Endothelial cell of umbilical vein (primary cell): Measurements from ENCODE around the gene UCP3. TPM values are rescaled to one million over a fixed set of nuclear protein-coding genes. Genes with fewer than 3 reads are reported as not detected.

Experiments
- BruUV-seq: library from RNA; stranded (reverse); fragments of 400-500 nt; replicated peaks from 2 replicates; lab custom pipeline; 2021; lab: Mats Ljungman, UMichigan
- CTCF ChIA-PET: fragments of 300-600, 350-600 bp; sonication (Branson Sonifier 250); formaldehyde crosslinking; loops from one replicate; lab custom pipeline; 2021; ENCODE audit warnings: antibody characterized with exemption, inconsistent platforms; lab: Charles Lee
- POLR2A ChIA-PET: fragments of 300-600, 350-600 bp; sonication (Branson Sonifier 250); formaldehyde crosslinking; loops from one replicate; lab custom pipeline; 2021; ENCODE audit warnings: antibody characterized with exemption, inconsistent platforms; lab: Charles Lee
- DNase-seq: peaks from one replicate; pipeline ENCODE4 v3.0.0-alpha.2; 2011; ENCODE audit warnings: low read depth, low spot score
- FAIRE-seq: peaks from 2 replicates; lab custom pipeline; 2011; peaks lifted over from hg19 to GRCh38; lab: Jason Lieb, UNC
- H2AFZ ChIP-seq: 2 replicates; pipeline ENCODE4 v1.6.0; 2012; ENCODE audit warnings: low read depth, low read length, control low read depth, inconsistent platforms
- H3K27ac ChIP-seq: 2 replicates; pipeline ENCODE4 v1.5.1; 2011; ENCODE audit warnings: low read depth, mild to moderate bottlenecking, control low read depth, low read length, moderate library complexity; ENCODE audit not compliant: insufficient read depth
- H3K27me3 ChIP-seq, 2 experiments: 2 replicates each; pipeline versions ENCODE4 v1.6.0 to v1.6.1; 2011; ENCODE audit warnings: low read length in 2 of 2, mixed read lengths in 1 of 2; ENCODE audit not compliant: control insufficient read depth in 2 of 2, insufficient read depth in 2 of 2
- H3K36me3 ChIP-seq, 2 experiments: 2 replicates in 1 of 2; 3 replicates in 1 of 2; pipeline ENCODE4 v1.5.1; 2011; ENCODE audit warnings: low read length in 2 of 2, mild to moderate bottlenecking in 1 of 2, moderate library complexity in 1 of 2; ENCODE audit not compliant: control insufficient read depth in 2 of 2, insufficient read depth in 2 of 2; ENCODE audit errors: extremely low read depth in 1 of 2
- H3K4me1 ChIP-seq: 3 replicates; pipeline ENCODE4 v1.5.1; 2011; ENCODE audit warnings: mild to moderate bottlenecking, low read length; ENCODE audit not compliant: control insufficient read depth, insufficient read depth; ENCODE audit errors: extremely low read depth
- H3K4me2 ChIP-seq: 2 replicates; pipeline ENCODE4 v1.6.1; 2011; ENCODE audit warnings: low read length, control low read depth, mixed read lengths; ENCODE audit not compliant: insufficient read depth
- H3K4me3 ChIP-seq, 3 experiments: fragments of 200-600 bp in 1 of 3; sonication (generic), shearing (Covaris generic) in 1 of 3; replicated peaks in 1 of 3; 2 replicates each; pipeline ENCODE4 v1.5.1; 2011 to 2016; ENCODE audit warnings: control low read depth in 3 of 3, low read length in 3 of 3, mild to moderate bottlenecking in 2 of 3, inconsistent platforms in 1 of 3, low read depth in 1 of 3, moderate library complexity in 1 of 3; ENCODE audit not compliant: insufficient read depth in 1 of 3
- H3K79me2 ChIP-seq: 2 replicates; pipeline ENCODE4 v1.6.0; 2012; ENCODE audit warnings: low read length, inconsistent platforms; ENCODE audit not compliant: control insufficient read depth, insufficient read depth
- H3K9ac ChIP-seq: replicated peaks from 2 replicates; pipeline ENCODE3; 2011; ENCODE audit warnings: low read length, control low read depth; ENCODE audit not compliant: insufficient read depth; ENCODE audit errors: extremely low read depth
- H3K9me1 ChIP-seq: replicated peaks from 3 replicates; pipeline ENCODE4 v1.6.0; 2011; ENCODE audit warnings: mild to moderate bottlenecking, low read length; ENCODE audit not compliant: control insufficient read depth, insufficient read depth; ENCODE audit errors: extremely low read depth
- H3K9me3 ChIP-seq: replicated peaks from 2 replicates; pipeline ENCODE4 v1.5.1; 2012; ENCODE audit warnings: low read length, inconsistent platforms; ENCODE audit not compliant: control insufficient read depth, insufficient read depth
- H4K20me1 ChIP-seq: replicated peaks from 2 replicates; pipeline ENCODE3; 2011; ENCODE audit warnings: mild to moderate bottlenecking, low read length; ENCODE audit not compliant: control insufficient read depth, insufficient read depth; ENCODE audit errors: extremely low read depth
- EZH2 ChIP-seq: IDR thresholded peaks from 2 replicates; pipeline ENCODE4 v1.6.1; 2012; ENCODE audit warnings: borderline replicate concordance, low read depth, mild to moderate bottlenecking, moderate library complexity, low read length, inconsistent platforms; ENCODE audit not compliant: severe bottlenecking
- FOS ChIP-seq: IDR thresholded peaks from 2 replicates; pipeline ENCODE4 v1.6.1; 2011; ENCODE audit warnings: mild to moderate bottlenecking, low read length, moderate library complexity, borderline replicate concordance; ENCODE audit not compliant: insufficient read depth
- GATA2 ChIP-seq: IDR thresholded peaks from 2 replicates; pipeline ENCODE4 v1.7.0; 2011; ENCODE audit warnings: low read depth, mild to moderate bottlenecking, moderate library complexity, mixed read lengths, low read length; ENCODE audit not compliant: insufficient read length, insufficient read depth
- JUN ChIP-seq: IDR thresholded peaks from 2 replicates; pipeline ENCODE4 v1.6.1; 2011; ENCODE audit warnings: borderline replicate concordance, low read depth; ENCODE audit not compliant: insufficient read length, insufficient read depth
- MAX ChIP-seq: IDR thresholded peaks from 2 replicates; pipeline ENCODE4 v1.6.1; 2011; ENCODE audit not compliant: insufficient read depth, insufficient read length
- MYC ChIP-seq: IDR thresholded peaks from one replicate; pipeline ENCODE4 v1.6.1; 2011; ENCODE audit warnings: mild to moderate bottlenecking, low read depth, low read length
- POLR2A ChIP-seq: IDR thresholded peaks from 2 replicates; pipeline ENCODE4 v1.6.1; 2012; ENCODE audit warnings: low read depth, mild to moderate bottlenecking, control low read depth, low read length
- POLR2AphosphoS5 ChIP-seq: IDR thresholded peaks from 2 replicates; pipeline ENCODE4 v1.6.1; 2012; ENCODE audit warnings: low read depth, mild to moderate bottlenecking, control low read depth, low read length, moderate library complexity; ENCODE audit not compliant: insufficient read depth
- dilution Hi-C: fragments of 300-500 bp; cut with MboI; formaldehyde crosslinking; loops from one replicate; pipeline ENCODE4 v1.15.0; 2019; ENCODE audit warnings: low sequenced_read_pairs; ENCODE audit not compliant: extremely low pct_ligation_motif_present
- intact Hi-C: fragments of 100-400 bp; cut with micrococcal nuclease; formaldehyde crosslinking; loops from one replicate; pipeline ENCODE4 v1.10.0; 2022
- polyA plus RNA-seq, 4 experiments: library from polyadenylated mRNA; depleted of rRNA in 3 of 4; stranded (reverse) in 3 of 4; unstranded in 1 of 4; fragments of >200 nt; gene quantifications; 2 replicates each; pipeline versions ENCODE4 v1.2.1 to v1.2.3, GENCODE V29; 2011 to 2012; ENCODE audit warnings: missing spikeins in 1 of 4
- total RNA-seq: library from RNA; stranded (reverse); gene quantifications from 2 replicates; pipeline ENCODE4 v1.2.3, GENCODE V29; 2021
- TF ChIP-seq, protein P1 (sequence below), 2 donors: IDR thresholded peaks; 1 replicate in 1 of 2; 2 replicates in 1 of 2; pipeline ENCODE4 v1.5.1; 2011; ENCODE audit warnings: low read length in 2 of 2, mild to moderate bottlenecking in 2 of 2, moderate library complexity in 2 of 2, control low read depth in 1 of 2, inconsistent platforms in 1 of 2, low read depth in 1 of 2; ENCODE audit not compliant: insufficient read depth in 1 of 2; ENCODE audit errors: extremely low read depth in 1 of 2

Gene UCP3
- total and polyA plus RNA-seq, 2 donors (not counting 3 experiments of a cell fraction or from before 2014, with no cell fraction given) = 1.1 to 1.4 TPM

DNA sequence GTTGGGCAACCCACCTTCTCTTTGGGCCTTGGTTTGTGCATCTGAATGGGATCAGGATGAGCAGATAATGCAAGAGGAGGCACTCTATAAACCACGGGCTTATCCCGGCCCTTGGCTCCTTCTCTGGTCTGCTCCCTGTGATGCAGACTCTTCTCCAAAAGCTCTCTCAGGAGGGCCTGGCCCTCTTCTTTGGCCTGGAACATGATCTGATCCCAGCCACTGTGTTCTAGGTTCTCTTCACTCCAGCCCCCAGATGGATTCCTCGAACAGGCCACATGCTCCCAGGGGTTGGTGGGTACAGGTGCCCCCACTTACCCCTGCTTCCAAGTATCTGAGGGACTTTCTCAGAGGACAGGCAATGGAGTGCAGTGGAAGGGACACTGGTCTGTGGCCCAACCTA lies 8.7 kb upstream of the UCP3 start:
- DNase-seq (no peak), FAIRE-seq (no peak)
- Histone ChIP-seq H3K9me1 (no peaks in the 10 kb centered on the region), H2AFZ (no peak overlapping the region), H3K79me2 (no peaks in the 10 kb centered on the region), H4K20me1 (no peaks in the 10 kb centered on the region), H3K4me2 (no peak overlapping the region), H3K4me3 (no peak overlapping the region), H3K36me3 (peaks cover 0 to 11% of the 10 kb centered on the region in 2 experiments), H3K9me3 (no peaks in the 10 kb centered on the region), H3K4me1 (no peaks in the 10 kb centered on the region), H3K27ac (no peak overlapping the region), H3K27me3 (no peaks in the 10 kb centered on the region), H3K9ac (no peak overlapping the region)
- no TSS peak for BruUV-seq
- ChIA-PET CTCF (no interaction called here), POLR2A (no interaction called here)
- dilution Hi-C loops (no loop called here), intact Hi-C loops (no loop called here)
- no peak for TF ChIP-seq FOS
- TF ChIP-seq MAX = no peak
- no peak for TF ChIP-seq EZH2
- TF ChIP-seq, protein P1, sequence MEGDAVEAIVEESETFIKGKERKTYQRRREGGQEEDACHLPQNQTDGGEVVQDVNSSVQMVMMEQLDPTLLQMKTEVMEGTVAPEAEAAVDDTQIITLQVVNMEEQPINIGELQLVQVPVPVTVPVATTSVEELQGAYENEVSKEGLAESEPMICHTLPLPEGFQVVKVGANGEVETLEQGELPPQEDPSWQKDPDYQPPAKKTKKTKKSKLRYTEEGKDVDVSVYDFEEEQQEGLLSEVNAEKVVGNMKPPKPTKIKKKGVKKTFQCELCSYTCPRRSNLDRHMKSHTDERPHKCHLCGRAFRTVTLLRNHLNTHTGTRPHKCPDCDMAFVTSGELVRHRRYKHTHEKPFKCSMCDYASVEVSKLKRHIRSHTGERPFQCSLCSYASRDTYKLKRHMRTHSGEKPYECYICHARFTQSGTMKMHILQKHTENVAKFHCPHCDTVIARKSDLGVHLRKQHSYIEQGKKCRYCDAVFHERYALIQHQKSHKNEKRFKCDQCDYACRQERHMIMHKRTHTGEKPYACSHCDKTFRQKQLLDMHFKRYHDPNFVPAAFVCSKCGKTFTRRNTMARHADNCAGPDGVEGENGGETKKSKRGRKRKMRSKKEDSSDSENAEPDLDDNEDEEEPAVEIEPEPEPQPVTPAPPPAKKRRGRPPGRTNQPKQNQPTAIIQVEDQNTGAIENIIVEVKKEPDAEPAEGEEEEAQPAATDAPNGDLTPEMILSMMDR (IDR thresholded peaks at IDR 0.05; ENCODE audit: extremely low read depth in 1 of 2, insufficient read depth in 1 of 2, low read depth in 1 of 2, low read length in 2 of 2) = no peak
- TF ChIP-seq POLR2AphosphoS5 = no peak
- TF ChIP-seq MYC = no peak
- TF ChIP-seq JUN = no peak
- TF ChIP-seq POLR2A = no peak
- no peak for TF ChIP-seq GATA2
